Neural crest cell (in vitro differentiated cells): Measurements from ENCODE around the gene R3HDM4. TPM values are rescaled to one million over a fixed set of nuclear protein-coding genes. Genes with fewer than 3 reads are reported as not detected.

Source experiments
- DNase-seq: peaks from one replicate; pipeline ENCODE4 v3.0.0; 2021; ENCODE audit warnings: low read depth, mixed read lengths, low spot score
- H3K27ac Mint-ChIP-seq: one replicate; pipeline ENCODE4 v1.8.0; 2021; ENCODE audit warnings: mild to moderate bottlenecking, mixed read lengths; ENCODE audit not compliant: unreplicated experiment
- H3K27me3 Mint-ChIP-seq: 2 replicates; pipeline ENCODE4 v1.8.0; 2021; ENCODE audit warnings: low read depth, mild to moderate bottlenecking, mixed read lengths
- H3K36me3 Mint-ChIP-seq: 2 replicates; pipeline ENCODE4 v1.8.0; 2021; ENCODE audit warnings: low read depth, mild to moderate bottlenecking, mixed read lengths
- H3K4me1 Mint-ChIP-seq: 2 replicates; pipeline ENCODE4 v1.8.0; 2021; ENCODE audit warnings: mixed read lengths
- H3K4me3 Mint-ChIP-seq: one replicate; pipeline ENCODE4 v1.8.0; 2021; ENCODE audit warnings: mild to moderate bottlenecking, mixed read lengths
- H3K9me3 Mint-ChIP-seq: 2 replicates; pipeline ENCODE4 v1.8.0; 2021; ENCODE audit warnings: mixed read lengths
- CTCF ChIP-seq: fragments of 200-600 bp; sonication (generic); conservative IDR thresholded peaks from 2 replicates; pipeline ENCODE4 v1.5.0; 2021; ENCODE audit warnings: antibody characterized with exemption, mild to moderate bottlenecking
- total RNA-seq: library from RNA; stranded (reverse); gene quantifications from 2 replicates; pipeline ENCODE4 v1.2.1, GENCODE V29; 2021

Gene R3HDM4
- total RNA-seq, 1 donor from 2014 or later: 50.9 TPM

GRCh38 chr19:876780-877314 lies 36.2 kb downstream of the R3HDM4 start:
- Mint-ChIP-seq H3K27ac (no peak overlapping the region), H3K9me3 (no peaks in the 10 kb centered on the region), H3K4me3 (no peak overlapping the region), H3K4me1 (no peaks in the 10 kb centered on the region), H3K36me3 (no peaks in the 10 kb centered on the region), H3K27me3 (peaks cover 2% of the 10 kb centered on the region)
- no peak for TF ChIP-seq CTCF
- DNase-seq: no peak

GRCh38 chr19:876089-876488 lies 36.9 kb downstream of the R3HDM4 start:
- no peaks in the 10 kb centered on the region for H3K36me3 Mint-ChIP-seq
- peaks cover 5% of the 10 kb centered on the region for H3K27me3 Mint-ChIP-seq
- TF ChIP-seq CTCF: no peak
- H3K4me3 Mint-ChIP-seq: no peak overlapping the region
- no peaks in the 10 kb centered on the region for H3K4me1 Mint-ChIP-seq
- H3K27ac Mint-ChIP-seq: no peak overlapping the region
- H3K9me3 Mint-ChIP-seq: no peaks in the 10 kb centered on the region
- DNase-seq: no peak

- DNase-seq: no peak
- H3K4me3 Mint-ChIP-seq: no peak overlapping the region
- H3K27ac Mint-ChIP-seq: no peak overlapping the region
- no peak for TF ChIP-seq CTCF
- no peaks in the 10 kb centered on the region for H3K4me1 Mint-ChIP-seq
- peaks cover 5% of the 10 kb centered on the region for H3K27me3 Mint-ChIP-seq
- H3K9me3 Mint-ChIP-seq: no peaks in the 10 kb centered on the region
- peaks cover under 1% of the 10 kb centered on the region for H3K36me3 Mint-ChIP-seq
Measured at GRCh38 chr19:875265-875879, 37.6 kb downstream of the R3HDM4 start.

- Mint-ChIP-seq H3K36me3 (peaks cover 2% of the 10 kb centered on the region), H3K4me1 (no peaks in the 10 kb centered on the region), H3K27ac (no peak overlapping the region), H3K4me3 (no peak overlapping the region), H3K9me3 (no peaks in the 10 kb centered on the region), H3K27me3 (peaks cover 7% of the 10 kb centered on the region)
- no peak for DNase-seq
- no peak for TF ChIP-seq CTCF
Measured at GRCh38 chr19:873561-874041, 39.4 kb downstream of the R3HDM4 start.

- no peak overlapping the region for H3K27ac Mint-ChIP-seq
- H3K4me3 Mint-ChIP-seq: no peak overlapping the region
- H3K4me1 Mint-ChIP-seq: no peaks in the 10 kb centered on the region
- peaks cover 2% of the 10 kb centered on the region for H3K36me3 Mint-ChIP-seq
- H3K9me3 Mint-ChIP-seq: no peaks in the 10 kb centered on the region
- peaks cover 7% of the 10 kb centered on the region for H3K27me3 Mint-ChIP-seq
- DNase-seq: no peak
- no peak for TF ChIP-seq CTCF
Measured at GRCh38 chr19:873084-873483, 39.9 kb downstream of the R3HDM4 start.
